ENCODE data around the gene XRN2.

Gene XRN2

GRCh38 chr20:21303061-21303871 is at the start of gene XRN2:
TSS of gene XRN2 (plus strand) at chr20:21303331. CDS start at chr20:21303399, 68 bp downstream.
- peak within 1 kb of the TSS; percentile 84 for H3K4me3 ChIP-seq (ENCODE audit: low read length)
- no peaks in the 10 kb centered on the region for H3K9me3 ChIP-seq (ENCODE audit: low read length)
- H3K36me3 ChIP-seq (ENCODE audit: insufficient read depth, low read length), result peaks cover 8% of the 10 kb centered on the region
- H2AFZ ChIP-seq (ENCODE audit: low read depth, low read length), result peak within 1 kb of the TSS; percentile 49
- peaks cover 18% of the 10 kb centered on the region for H3K4me1 ChIP-seq (ENCODE audit: insufficient read depth, low read length)
- H3K27me3 ChIP-seq (ENCODE audit: insufficient read depth, low read length), result no peaks in the 10 kb centered on the region

- Histone ChIP-seq H2AFZ (ENCODE audit: low read depth, low read length) (no peak overlapping the region), H3K36me3 (ENCODE audit: insufficient read depth, low read length) (no peaks in the 10 kb centered on the region), H3K4me1 (ENCODE audit: insufficient read depth, low read length) (no peaks in the 10 kb centered on the region), H3K27me3 (ENCODE audit: insufficient read depth, low read length) (no peaks in the 10 kb centered on the region), H3K9me3 (ENCODE audit: low read length) (peaks cover 2% of the 10 kb centered on the region), H3K4me3 (ENCODE audit: low read length) (no peak overlapping the region)
Measured at GRCh38 chr20:21257192-21257591, 45.9 kb upstream of the XRN2 start.

GRCh38 chr20:21258411-21258810 is 44.7 kb upstream of the XRN2 start:
- Histone ChIP-seq H2AFZ (ENCODE audit: low read depth, low read length) (no peak overlapping the region), H3K27me3 (ENCODE audit: insufficient read depth, low read length) (no peaks in the 10 kb centered on the region), H3K4me3 (ENCODE audit: low read length) (no peak overlapping the region), H3K4me1 (ENCODE audit: insufficient read depth, low read length) (no peaks in the 10 kb centered on the region), H3K36me3 (ENCODE audit: insufficient read depth, low read length) (no peaks in the 10 kb centered on the region), H3K9me3 (ENCODE audit: low read length) (peaks cover 2% of the 10 kb centered on the region)

DNA sequence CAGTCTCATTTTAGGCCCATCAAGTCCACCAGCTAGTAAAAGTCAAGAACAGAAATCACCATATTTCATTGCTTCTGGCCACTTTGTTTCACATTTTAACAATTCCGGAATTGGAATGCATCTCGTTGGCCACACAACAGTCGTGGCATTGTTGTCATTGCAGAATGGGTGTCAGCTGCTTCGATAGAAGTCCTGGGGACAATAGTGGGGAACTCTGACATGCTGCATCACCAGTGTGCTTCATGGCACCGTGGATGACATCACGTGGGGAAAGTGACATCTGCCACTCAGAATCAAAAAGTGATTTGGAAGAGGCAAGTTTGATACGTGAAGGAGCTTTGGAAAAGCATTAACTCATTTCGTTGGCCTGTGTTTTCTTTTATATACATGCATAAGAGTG is 43.8 kb upstream of the XRN2 start:
- Histone ChIP-seq H2AFZ (ENCODE audit: low read depth, low read length) (no peak overlapping the region), H3K4me1 (ENCODE audit: insufficient read depth, low read length) (no peaks in the 10 kb centered on the region), H3K36me3 (ENCODE audit: insufficient read depth, low read length) (no peaks in the 10 kb centered on the region), H3K9me3 (ENCODE audit: low read length) (peaks cover 2% of the 10 kb centered on the region), H3K4me3 (ENCODE audit: low read length) (no peak overlapping the region), H3K27me3 (ENCODE audit: insufficient read depth, low read length) (no peaks in the 10 kb centered on the region)

- no peaks in the 10 kb centered on the region for H3K36me3 ChIP-seq (ENCODE audit: insufficient read depth, low read length)
- no peak overlapping the region for H2AFZ ChIP-seq (ENCODE audit: low read depth, low read length)
- H3K4me3 ChIP-seq (ENCODE audit: low read length), result no peak overlapping the region
- H3K9me3 ChIP-seq (ENCODE audit: low read length), result no peaks in the 10 kb centered on the region
- H3K4me1 ChIP-seq (ENCODE audit: insufficient read depth, low read length), result no peaks in the 10 kb centered on the region
- H3K27me3 ChIP-seq (ENCODE audit: insufficient read depth, low read length), result peaks cover 3% of the 10 kb centered on the region
Measured at GRCh38 chr20:21262812-21263211, 40.3 kb upstream of the XRN2 start.

DNA sequence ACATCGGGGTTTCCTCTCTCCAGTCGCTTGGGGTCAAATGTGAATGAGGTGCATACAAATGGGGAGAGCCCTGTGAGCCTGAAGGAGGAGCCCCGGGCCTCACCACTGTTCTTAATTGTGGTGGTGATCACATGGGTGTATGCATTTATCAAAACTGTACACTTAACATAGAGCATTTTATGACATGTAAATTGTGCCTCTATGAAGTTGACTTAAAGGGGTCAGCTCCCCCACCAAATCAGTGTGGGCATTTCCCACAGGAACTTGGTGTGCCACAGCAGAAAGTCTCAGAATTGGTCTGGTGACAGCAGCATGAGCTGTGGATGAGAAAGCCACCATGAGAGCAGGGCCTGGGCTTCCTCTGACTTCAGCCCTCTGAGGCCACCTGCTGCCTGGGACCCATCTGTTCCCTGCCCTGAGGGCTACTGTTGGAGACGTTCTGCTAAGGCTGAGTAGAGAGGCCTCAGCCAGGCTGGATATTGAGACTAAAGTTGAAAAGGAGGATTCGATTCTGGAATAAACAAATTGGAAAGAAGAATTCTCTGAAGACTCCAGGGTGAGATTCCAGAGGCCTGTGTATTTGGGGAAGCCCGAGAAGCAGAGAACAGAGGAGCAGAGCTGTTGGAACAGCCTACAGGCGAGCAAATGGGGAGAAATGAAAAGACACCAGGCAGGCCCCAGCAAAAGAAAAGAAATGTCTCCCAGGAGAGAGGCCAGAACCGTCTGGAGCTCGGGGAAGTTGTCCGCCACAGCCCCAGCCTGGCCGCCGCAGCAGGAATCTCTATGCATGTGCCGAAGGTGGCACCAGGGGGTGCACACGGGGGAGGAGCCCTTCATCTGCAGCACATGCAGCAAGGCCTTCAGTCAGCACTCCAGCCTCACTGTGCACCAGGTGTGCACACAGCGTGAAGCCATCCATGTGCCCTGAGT is 37.6 kb upstream of the XRN2 start:
- H2AFZ ChIP-seq (ENCODE audit: low read depth, low read length), result no peak overlapping the region
- no peaks in the 10 kb centered on the region for H3K4me1 ChIP-seq (ENCODE audit: insufficient read depth, low read length)
- H3K36me3 ChIP-seq (ENCODE audit: insufficient read depth, low read length), result no peaks in the 10 kb centered on the region
- H3K27me3 ChIP-seq (ENCODE audit: insufficient read depth, low read length), result peaks cover 9% of the 10 kb centered on the region
- H3K4me3 ChIP-seq (ENCODE audit: low read length), result no peak overlapping the region
- no peaks in the 10 kb centered on the region for H3K9me3 ChIP-seq (ENCODE audit: low read length)

DNA sequence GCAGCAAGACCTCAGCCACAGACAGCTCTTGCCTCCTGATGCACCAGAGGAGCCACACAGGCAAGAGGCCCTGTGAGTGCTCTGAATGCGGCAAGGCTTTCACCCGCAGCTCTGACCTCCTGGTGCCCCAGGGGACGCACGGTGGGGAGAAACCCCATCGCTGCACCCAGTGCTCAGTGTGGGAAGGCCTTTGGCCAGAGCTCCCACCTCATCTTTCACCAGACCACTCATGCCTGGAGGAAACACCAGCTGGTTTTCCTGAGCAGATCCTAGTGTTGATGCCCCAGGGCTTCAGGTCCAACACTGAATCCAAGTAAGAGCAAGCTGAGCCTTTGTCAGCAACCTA is 37.0 kb upstream of the XRN2 start:
- Histone ChIP-seq H3K4me3 (ENCODE audit: low read length) (no peak overlapping the region), H3K9me3 (ENCODE audit: low read length) (no peaks in the 10 kb centered on the region), H3K4me1 (ENCODE audit: insufficient read depth, low read length) (no peaks in the 10 kb centered on the region), H3K36me3 (ENCODE audit: insufficient read depth, low read length) (no peaks in the 10 kb centered on the region), H2AFZ (ENCODE audit: low read depth, low read length) (no peak overlapping the region), H3K27me3 (ENCODE audit: insufficient read depth, low read length) (peaks cover 9% of the 10 kb centered on the region)

DNA sequence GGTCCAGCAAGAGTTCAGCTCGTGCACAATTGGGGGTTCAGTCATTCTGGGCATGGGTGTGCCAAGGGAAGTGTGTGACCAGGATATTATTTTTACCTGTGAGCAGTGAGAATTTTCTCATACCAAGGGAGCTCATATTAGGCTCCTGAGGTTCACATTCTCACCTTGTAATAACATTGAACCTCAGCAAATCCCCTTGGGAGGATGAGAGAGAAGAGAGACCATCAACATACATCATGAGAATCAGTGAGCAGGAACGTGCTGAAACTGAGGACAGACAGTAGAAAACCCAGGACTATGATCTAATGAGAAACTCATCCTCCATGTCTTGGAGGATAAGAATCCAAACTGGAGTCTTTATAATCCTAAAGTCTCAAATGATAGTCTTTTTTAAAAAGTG is 33.4 kb upstream of the XRN2 start:
- Histone ChIP-seq H2AFZ (ENCODE audit: low read depth, low read length) (no peak overlapping the region), H3K27me3 (ENCODE audit: insufficient read depth, low read length) (peaks cover 12% of the 10 kb centered on the region), H3K4me1 (ENCODE audit: insufficient read depth, low read length) (no peaks in the 10 kb centered on the region), H3K4me3 (ENCODE audit: low read length) (no peak overlapping the region), H3K36me3 (ENCODE audit: insufficient read depth, low read length) (no peaks in the 10 kb centered on the region), H3K9me3 (ENCODE audit: low read length) (no peaks in the 10 kb centered on the region)

DNA sequence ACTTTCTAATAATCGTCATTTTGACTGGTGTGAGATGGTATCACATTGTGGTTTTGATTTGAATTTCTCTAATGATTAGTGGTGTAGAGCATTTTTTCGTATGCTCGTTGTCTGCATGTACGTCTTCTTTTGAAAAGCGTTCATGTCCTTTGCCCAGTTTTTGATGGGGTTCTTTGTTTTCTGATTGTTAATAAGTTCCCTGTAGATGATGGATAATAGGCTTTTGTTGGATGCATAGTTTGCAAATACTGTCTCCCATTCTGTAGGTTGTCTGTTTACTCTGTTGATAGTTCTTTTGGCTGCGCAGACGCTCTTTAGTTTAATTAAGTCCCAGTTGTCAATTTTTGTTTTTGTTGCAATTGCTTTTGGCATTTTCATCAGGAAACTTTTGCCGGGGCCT is 32.3 kb upstream of the XRN2 start:
- H3K4me1 ChIP-seq (ENCODE audit: insufficient read depth, low read length), result no peaks in the 10 kb centered on the region
- H3K27me3 ChIP-seq (ENCODE audit: insufficient read depth, low read length), result peaks cover 12% of the 10 kb centered on the region
- no peaks in the 10 kb centered on the region for H3K36me3 ChIP-seq (ENCODE audit: insufficient read depth, low read length)
- H3K4me3 ChIP-seq (ENCODE audit: low read length), result no peak overlapping the region
- H3K9me3 ChIP-seq (ENCODE audit: low read length), result no peaks in the 10 kb centered on the region
- no peak overlapping the region for H2AFZ ChIP-seq (ENCODE audit: low read depth, low read length)

GRCh38 chr20:21272279-21272678 is 30.9 kb upstream of the XRN2 start:
- H3K27me3 ChIP-seq (ENCODE audit: insufficient read depth, low read length), result peaks cover 9% of the 10 kb centered on the region
- H3K36me3 ChIP-seq (ENCODE audit: insufficient read depth, low read length), result no peaks in the 10 kb centered on the region

GRCh38 chr20:21272679-21273078 is 30.5 kb upstream of the XRN2 start:
- no peaks in the 10 kb centered on the region for H3K36me3 ChIP-seq (ENCODE audit: insufficient read depth, low read length)
- no peaks in the 10 kb centered on the region for H3K4me1 ChIP-seq (ENCODE audit: insufficient read depth, low read length)
- H3K27me3 ChIP-seq (ENCODE audit: insufficient read depth, low read length), result peaks cover 9% of the 10 kb centered on the region

More at GRCh38 chr20:21272279-21272678, 30.9 kb upstream of the XRN2 start:
- H2AFZ ChIP-seq (ENCODE audit: low read depth, low read length), result no peak overlapping the region
- no peak overlapping the region for H3K4me3 ChIP-seq (ENCODE audit: low read length)
- no peaks in the 10 kb centered on the region for H3K4me1 ChIP-seq (ENCODE audit: insufficient read depth, low read length)
- no peaks in the 10 kb centered on the region for H3K9me3 ChIP-seq (ENCODE audit: low read length)

DNA sequence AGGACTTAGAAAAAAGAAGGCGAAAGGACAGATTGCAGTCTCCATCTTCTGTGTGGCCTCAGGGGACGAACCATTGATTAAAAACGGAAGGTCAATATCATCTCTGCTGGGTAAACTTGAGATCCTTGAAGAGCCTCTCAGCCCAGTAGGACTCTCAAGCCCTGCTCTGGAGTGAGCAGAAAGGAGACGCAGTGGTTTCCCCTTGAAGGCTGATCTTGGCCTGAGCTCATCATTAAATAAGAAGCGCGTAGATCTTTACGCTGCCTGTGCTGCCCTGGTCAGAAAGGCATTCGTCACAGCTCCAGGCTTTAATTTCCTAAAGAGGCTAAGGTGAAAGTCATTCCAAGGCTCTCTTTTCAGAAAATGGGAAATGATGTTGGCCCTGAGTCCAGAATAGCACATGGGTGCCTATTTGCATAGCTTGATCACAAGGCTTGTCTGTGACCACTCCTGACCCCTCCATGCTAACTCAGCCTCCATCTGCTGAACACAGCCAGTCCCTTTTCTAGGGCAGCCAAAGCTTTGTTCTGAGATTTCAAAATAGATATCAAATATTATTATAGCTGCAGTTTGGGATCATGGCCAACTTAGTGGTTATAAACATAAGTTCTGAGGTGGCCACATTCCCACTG is 29.3 kb upstream of the XRN2 start:
- no peaks in the 10 kb centered on the region for H3K36me3 ChIP-seq (ENCODE audit: insufficient read depth, low read length)
- H3K27me3 ChIP-seq (ENCODE audit: insufficient read depth, low read length), result peaks cover 4% of the 10 kb centered on the region
- no peaks in the 10 kb centered on the region for H3K4me1 ChIP-seq (ENCODE audit: insufficient read depth, low read length)

More at GRCh38 chr20:21272679-21273078, 30.5 kb upstream of the XRN2 start:
- Histone ChIP-seq H3K9me3 (ENCODE audit: low read length) (no peaks in the 10 kb centered on the region), H3K4me3 (ENCODE audit: low read length) (no peak overlapping the region), H2AFZ (ENCODE audit: low read depth, low read length) (no peak overlapping the region)

GRCh38 chr20:21278829-21279228 is 24.3 kb upstream of the XRN2 start:
- H3K9me3 ChIP-seq (ENCODE audit: low read length), result no peaks in the 10 kb centered on the region
- H2AFZ ChIP-seq (ENCODE audit: low read depth, low read length), result no peak overlapping the region
- no peaks in the 10 kb centered on the region for H3K36me3 ChIP-seq (ENCODE audit: insufficient read depth, low read length)
- no peaks in the 10 kb centered on the region for H3K27me3 ChIP-seq (ENCODE audit: insufficient read depth, low read length)
- no peak overlapping the region for H3K4me3 ChIP-seq (ENCODE audit: low read length)
- H3K4me1 ChIP-seq (ENCODE audit: insufficient read depth, low read length), result no peaks in the 10 kb centered on the region

More for the DNA sequence above, 29.3 kb upstream of the XRN2 start:
- H2AFZ ChIP-seq (ENCODE audit: low read depth, low read length), result no peak overlapping the region
- H3K4me3 ChIP-seq (ENCODE audit: low read length), result no peak overlapping the region
- no peaks in the 10 kb centered on the region for H3K9me3 ChIP-seq (ENCODE audit: low read length)
